Uterus (tissue), 2 donors: Measurements from ENCODE around the gene FHAD1.

Experiments
- CTCF ChIP-seq, 4 experiments: fragments of 200-600 bp in 2 of 4; fragments of 450-650 bp in 2 of 4; sonication (generic) in 2 of 4; IDR thresholded peaks; one replicate each; pipeline ENCODE4 v1.5.1; 2016 to 2019; ENCODE audit warnings: antibody characterized with exemption in 4 of 4, mild to moderate bottlenecking in 2 of 4, moderate library complexity in 1 of 4
- POLR2A ChIP-seq, 2 donors: fragments of 450-650 bp; IDR thresholded peaks; one replicate each; pipeline ENCODE4 v1.6.1; 2016; ENCODE audit warnings: antibody characterized with exemption in 2 of 2, mild to moderate bottlenecking in 1 of 2, moderate library complexity in 1 of 2

- no peak for TF ChIP-seq CTCF (IDR thresholded peaks at IDR 0.05)
- no peak for TF ChIP-seq POLR2A (IDR thresholded peaks at IDR 0.05)
Measured at GRCh38 chr1:15197591-15198447, 49.2 kb upstream of the FHAD1 start.
